GM23338 (cell line): ENCODE measurements around the gene SFSWAP.

Source experiments
- CREB1 ChIP-seq: fragments of 250-450 bp; sonication (Bioruptor Pico); IDR thresholded peaks from 2 replicates; pipeline ENCODE4 v1.5.0; 2020; ENCODE audit warnings: low read depth, mild to moderate bottlenecking, moderate library complexity
- CTCF ChIP-seq, 2 experiments: fragments of 200-600 bp in 1 of 2; sonication (generic) in 1 of 2; conservative IDR thresholded peaks; 2 replicates each; pipeline versions ENCODE4 v1.5.1 to v1.6.1; 2016 to 2017; ENCODE audit warnings: antibody characterized with exemption in 2 of 2, low read depth in 2 of 2, mild to moderate bottlenecking in 2 of 2, moderate library complexity in 1 of 2
- ETS1 ChIP-seq: IDR thresholded peaks from 2 replicates; pipeline ENCODE4 v1.6.1; 2016; ENCODE audit warnings: antibody characterized with exemption
- EZH2 ChIP-seq: fragments of 200-600 bp; sonication (generic); IDR thresholded peaks from one replicate; pipeline ENCODE4 v1.8.0; 2017; ENCODE audit warnings: antibody characterized with exemption, mild to moderate bottlenecking, low read depth; ENCODE audit not compliant: unreplicated experiment
- EZH2phosphoT487 ChIP-seq: fragments of 200-600 bp; sonication (generic); IDR thresholded peaks from one replicate; pipeline ENCODE4 v1.8.1; 2018; ENCODE audit warnings: antibody characterized with exemption; ENCODE audit not compliant: unreplicated experiment
- POLR2AphosphoS5 ChIP-seq: IDR thresholded peaks from 2 replicates; pipeline ENCODE4 v1.6.1; 2016; ENCODE audit warnings: antibody characterized with exemption, low read depth
- REST ChIP-seq: IDR thresholded peaks from one replicate; pipeline ENCODE4 v1.6.1; 2018; ENCODE audit warnings: antibody characterized with exemption; ENCODE audit not compliant: unreplicated experiment

GRCh38 chr12:131690320-131690719, 20.6 kb upstream of the SFSWAP start:
- TF ChIP-seq CTCF (conservative IDR thresholded peaks at IDR 0.05; ENCODE audit: low read depth in 2 of 2) (no peak), REST (no peak), EZH2 (no peak), EZH2phosphoT487 (no peak), POLR2AphosphoS5 (no peak), ETS1 (no peak), CREB1 (CRISPR knock-in tag) (no peak)
